HCT116 (cell line): ENCODE results near the gene SEMA3E.

Source experiments
- CEBPB ChIP-seq: IDR thresholded peaks from 2 replicates; pipeline ENCODE4 v1.6.1; 2012; ENCODE audit warnings: low read depth
- EGR1 ChIP-seq: IDR thresholded peaks from 2 replicates; pipeline ENCODE4 v1.6.1; 2012; ENCODE audit warnings: low read depth
- EZH2 ChIP-seq: fragments of 200-600 bp; sonication (generic); IDR thresholded peaks from 2 replicates; pipeline ENCODE4 v1.6.1; 2017; ENCODE audit warnings: antibody characterized with exemption, mixed run types
- JUND ChIP-seq: IDR thresholded peaks from 2 replicates; pipeline ENCODE4 v1.6.1; 2012
- POLR2A ChIP-seq: IDR thresholded peaks from 2 replicates; pipeline ENCODE4 v1.7.0; 2011; ENCODE audit warnings: borderline replicate concordance; ENCODE audit not compliant: insufficient read depth, insufficient read length; ENCODE audit errors: extremely low read depth
- POLR2AphosphoS5 ChIP-seq: IDR thresholded peaks from 2 replicates; pipeline ENCODE4 v1.6.1; 2011; ENCODE audit warnings: mild to moderate bottlenecking, low read depth, low read length, moderate library complexity
- SP1 ChIP-seq: IDR thresholded peaks from 2 replicates; pipeline ENCODE4 v1.6.1; 2012; ENCODE audit warnings: low read depth
- TCF7L2 ChIP-seq: IDR thresholded peaks from 2 replicates; pipeline ENCODE4 v1.7.0; 2011; ENCODE audit warnings: borderline replicate concordance, inconsistent platforms; ENCODE audit not compliant: insufficient read depth, insufficient read length; ENCODE audit errors: extremely low read depth
- YY1 ChIP-seq: IDR thresholded peaks from 2 replicates; pipeline ENCODE4 v1.6.1; 2011; ENCODE audit warnings: low read length, low read depth, moderate library complexity, mild to moderate bottlenecking; ENCODE audit not compliant: insufficient replicate concordance; ENCODE audit errors: extremely low read depth
- ZNF274 ChIP-seq: fragments of 200-500 bp; sonication (Bioruptor generic); IDR thresholded peaks from 2 replicates; pipeline ENCODE4 v1.6.1; 2014; ENCODE audit warnings: mild to moderate bottlenecking, low read depth, low read length, inconsistent platforms
- TF ChIP-seq, protein P1 (sequence below), 3 experiments: fragments of 200-600 bp in 1 of 3; sonication (generic) in 1 of 3; IDR thresholded peaks in 2 of 3; conservative IDR thresholded peaks in 1 of 3; 2 replicates each; pipeline ENCODE4 v1.5.1; 2012 to 2017; ENCODE audit warnings: low read depth in 2 of 3, low read length in 2 of 3, antibody characterized with exemption in 1 of 3, borderline replicate concordance in 1 of 3, control low read depth in 1 of 3, mild to moderate bottlenecking in 1 of 3, mixed read lengths in 1 of 3, mixed run types in 1 of 3, moderate library complexity in 1 of 3; ENCODE audit not compliant: insufficient read depth in 1 of 3
- TF ChIP-seq, protein P2 (sequence below): IDR thresholded peaks from 2 replicates; pipeline ENCODE4 v1.6.1; 2011; ENCODE audit warnings: mild to moderate bottlenecking, low read length, moderate library complexity; ENCODE audit not compliant: insufficient replicate concordance; ENCODE audit errors: extremely low read depth
- TF ChIP-seq, protein P3 (sequence below): IDR thresholded peaks from 2 replicates; pipeline ENCODE4 v1.6.1; 2012

DNA sequence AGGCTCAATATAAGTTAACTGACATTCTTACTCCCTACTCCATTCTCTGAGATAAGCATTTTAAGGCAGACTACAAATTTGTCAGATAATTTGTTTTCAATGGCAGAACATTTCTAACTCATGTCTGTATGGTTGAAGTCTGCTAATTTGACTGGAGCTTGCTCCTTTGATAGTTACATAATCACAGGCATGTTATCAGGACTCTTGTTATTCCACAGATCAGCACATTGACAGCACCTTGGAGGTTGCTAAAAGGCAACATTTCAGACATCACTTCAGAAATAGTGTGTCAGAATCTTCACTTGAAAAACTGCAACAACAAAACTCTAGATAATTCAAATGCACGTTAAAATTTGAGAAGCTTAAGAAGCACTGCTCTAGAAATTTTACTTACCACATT, 327.9 kb downstream of the SEMA3E start:
- TF ChIP-seq CEBPB (no peak), YY1 (no peak), POLR2A (no peak), TCF7L2 (no peak), SP1 (no peak), EZH2 (no peak), EGR1 (no peak), POLR2AphosphoS5 (no peak), JUND (no peak), ZNF274 (no peak)
- TF ChIP-seq, protein P1, sequence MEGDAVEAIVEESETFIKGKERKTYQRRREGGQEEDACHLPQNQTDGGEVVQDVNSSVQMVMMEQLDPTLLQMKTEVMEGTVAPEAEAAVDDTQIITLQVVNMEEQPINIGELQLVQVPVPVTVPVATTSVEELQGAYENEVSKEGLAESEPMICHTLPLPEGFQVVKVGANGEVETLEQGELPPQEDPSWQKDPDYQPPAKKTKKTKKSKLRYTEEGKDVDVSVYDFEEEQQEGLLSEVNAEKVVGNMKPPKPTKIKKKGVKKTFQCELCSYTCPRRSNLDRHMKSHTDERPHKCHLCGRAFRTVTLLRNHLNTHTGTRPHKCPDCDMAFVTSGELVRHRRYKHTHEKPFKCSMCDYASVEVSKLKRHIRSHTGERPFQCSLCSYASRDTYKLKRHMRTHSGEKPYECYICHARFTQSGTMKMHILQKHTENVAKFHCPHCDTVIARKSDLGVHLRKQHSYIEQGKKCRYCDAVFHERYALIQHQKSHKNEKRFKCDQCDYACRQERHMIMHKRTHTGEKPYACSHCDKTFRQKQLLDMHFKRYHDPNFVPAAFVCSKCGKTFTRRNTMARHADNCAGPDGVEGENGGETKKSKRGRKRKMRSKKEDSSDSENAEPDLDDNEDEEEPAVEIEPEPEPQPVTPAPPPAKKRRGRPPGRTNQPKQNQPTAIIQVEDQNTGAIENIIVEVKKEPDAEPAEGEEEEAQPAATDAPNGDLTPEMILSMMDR (IDR thresholded peaks at IDR 0.05 in 2 of 3, conservative IDR thresholded peaks at IDR 0.05 in 1 of 3; ENCODE audit: borderline replicate concordance in 1 of 3, insufficient read depth in 1 of 3, low read depth in 2 of 3, low read length in 2 of 3) = no peak
- TF ChIP-seq, protein P2, sequence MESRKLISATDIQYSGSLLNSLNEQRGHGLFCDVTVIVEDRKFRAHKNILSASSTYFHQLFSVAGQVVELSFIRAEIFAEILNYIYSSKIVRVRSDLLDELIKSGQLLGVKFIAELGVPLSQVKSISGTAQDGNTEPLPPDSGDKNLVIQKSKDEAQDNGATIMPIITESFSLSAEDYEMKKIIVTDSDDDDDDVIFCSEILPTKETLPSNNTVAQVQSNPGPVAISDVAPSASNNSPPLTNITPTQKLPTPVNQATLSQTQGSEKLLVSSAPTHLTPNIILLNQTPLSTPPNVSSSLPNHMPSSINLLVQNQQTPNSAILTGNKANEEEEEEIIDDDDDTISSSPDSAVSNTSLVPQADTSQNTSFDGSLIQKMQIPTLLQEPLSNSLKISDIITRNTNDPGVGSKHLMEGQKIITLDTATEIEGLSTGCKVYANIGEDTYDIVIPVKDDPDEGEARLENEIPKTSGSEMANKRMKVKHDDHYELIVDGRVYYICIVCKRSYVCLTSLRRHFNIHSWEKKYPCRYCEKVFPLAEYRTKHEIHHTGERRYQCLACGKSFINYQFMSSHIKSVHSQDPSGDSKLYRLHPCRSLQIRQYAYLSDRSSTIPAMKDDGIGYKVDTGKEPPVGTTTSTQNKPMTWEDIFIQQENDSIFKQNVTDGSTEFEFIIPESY = no peak
- TF ChIP-seq, protein P3, sequence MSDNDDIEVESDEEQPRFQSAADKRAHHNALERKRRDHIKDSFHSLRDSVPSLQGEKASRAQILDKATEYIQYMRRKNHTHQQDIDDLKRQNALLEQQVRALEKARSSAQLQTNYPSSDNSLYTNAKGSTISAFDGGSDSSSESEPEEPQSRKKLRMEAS = no peak
